ENCODE results near the gene CDC20.
A peak's percentile ranks its signal among the peaks of the same experiment; 100 is the strongest.

Gene CDC20

GRCh38 chr1:43358746-43359693 is at the start of gene CDC20:
TSS of gene CDC20 (plus strand) at chr1:43358981. CDS start at chr1:43359216, 235 bp downstream.
- Histone ChIP-seq H3K9me2 (replicated peaks; ENCODE audit: control insufficient read depth, low read length) (no peaks in the 10 kb centered on the region), H3K27ac (ENCODE audit: low read depth, low read length) (peak within 1 kb of the TSS; percentile 73), H3K4me1 (ENCODE audit: control insufficient read depth, low read length) (peaks cover 33% of the 10 kb centered on the region), H3K79me2 (ENCODE audit: control insufficient read depth, low read length) (peaks cover 37% of the 10 kb centered on the region), H3K36me3 (ENCODE audit: control insufficient read depth, low read length) (peaks cover 52% of the 10 kb centered on the region), H4K20me1 (ENCODE audit: control insufficient read depth, insufficient read depth, low read depth, low read length) (peaks cover 12% of the 10 kb centered on the region), H3K27me3 (ENCODE audit: control insufficient read depth, low read length) (no peaks in the 10 kb centered on the region), H3K4me3 (ENCODE audit: low read length) (peak within 1 kb of the TSS; percentile 86), H3F3A (ENCODE audit: control insufficient read depth, insufficient read depth) (peaks cover 27% of the 10 kb centered on the region), H3K9me3 (ENCODE audit: control insufficient read depth, insufficient read depth, low read length) (no peaks in the 10 kb centered on the region), H3K4me2 (ENCODE audit: low read length) (peak within 1 kb of the TSS; percentile 84)
- TF ChIP-seq CTCF (IDR thresholded peaks at IDR 0.05; ENCODE audit: low read depth, low read length, poor library complexity, severe bottlenecking), result no peak
- TF ChIP-seq EZH2phosphoT487 (IDR thresholded peaks at IDR 0.05; ENCODE audit: borderline replicate concordance, low read length), result no peak

GRCh38 chr1:43309405-43310025 is 49.3 kb upstream of the CDC20 start:
- no peaks in the 10 kb centered on the region for H3F3A ChIP-seq (ENCODE audit: control insufficient read depth, insufficient read depth)
- H4K20me1 ChIP-seq (ENCODE audit: control insufficient read depth, insufficient read depth, low read depth, low read length), result no peaks in the 10 kb centered on the region
- no peak overlapping the region for H3K4me3 ChIP-seq (ENCODE audit: low read length)
- TF ChIP-seq CTCF (IDR thresholded peaks at IDR 0.05; ENCODE audit: low read depth, low read length, poor library complexity, severe bottlenecking), result no peak
- no peak for TF ChIP-seq EZH2phosphoT487 (IDR thresholded peaks at IDR 0.05; ENCODE audit: borderline replicate concordance, low read length)
- H3K79me2 ChIP-seq (ENCODE audit: control insufficient read depth, low read length), result no peaks in the 10 kb centered on the region
- no peaks in the 10 kb centered on the region for H3K36me3 ChIP-seq (ENCODE audit: control insufficient read depth, low read length)
- H3K4me1 ChIP-seq (ENCODE audit: control insufficient read depth, low read length), result peaks cover 5% of the 10 kb centered on the region; the same call in 1 of the 2 replicates
- H3K9me3 ChIP-seq (ENCODE audit: control insufficient read depth, insufficient read depth, low read length), result no peaks in the 10 kb centered on the region
- no peaks in the 10 kb centered on the region for H3K9me2 ChIP-seq (replicated peaks; ENCODE audit: control insufficient read depth, low read length)
- no peak overlapping the region for H3K4me2 ChIP-seq (ENCODE audit: low read length)
- no peaks in the 10 kb centered on the region for H3K27me3 ChIP-seq (ENCODE audit: control insufficient read depth, low read length)
- H3K27ac ChIP-seq (ENCODE audit: low read depth, low read length), result no peak overlapping the region

GRCh38 chr1:43311521-43311920 is 47.3 kb upstream of the CDC20 start:
- TF ChIP-seq EZH2phosphoT487 (IDR thresholded peaks at IDR 0.05; ENCODE audit: borderline replicate concordance, low read length) (no peak), CTCF (IDR thresholded peaks at IDR 0.05; ENCODE audit: low read depth, low read length, poor library complexity, severe bottlenecking) (no peak)
- Histone ChIP-seq H4K20me1 (ENCODE audit: control insufficient read depth, insufficient read depth, low read depth, low read length) (no peaks in the 10 kb centered on the region), H3K36me3 (ENCODE audit: control insufficient read depth, low read length) (no peaks in the 10 kb centered on the region)

More at GRCh38 chr1:43311521-43311920, 47.3 kb upstream of the CDC20 start:
- H3F3A ChIP-seq (ENCODE audit: control insufficient read depth, insufficient read depth), result no peaks in the 10 kb centered on the region
- H3K27ac ChIP-seq (ENCODE audit: low read depth, low read length), result no peak overlapping the region
- H3K9me3 ChIP-seq (ENCODE audit: control insufficient read depth, insufficient read depth, low read length), result no peaks in the 10 kb centered on the region
- H3K27me3 ChIP-seq (ENCODE audit: control insufficient read depth, low read length), result no peaks in the 10 kb centered on the region
- H3K4me2 ChIP-seq (ENCODE audit: low read length), result no peak overlapping the region
- H3K4me3 ChIP-seq (ENCODE audit: low read length), result no peak overlapping the region
- H3K9me2 ChIP-seq (replicated peaks; ENCODE audit: control insufficient read depth, low read length), result no peaks in the 10 kb centered on the region
- H3K79me2 ChIP-seq (ENCODE audit: control insufficient read depth, low read length), result no peaks in the 10 kb centered on the region
- H3K4me1 ChIP-seq (ENCODE audit: control insufficient read depth, low read length), result no peaks in the 10 kb centered on the region
